ENCODE measurements around the gene CDCP1.

GRCh38 chr3:45087155-45087554 is 59.0 kb downstream of the CDCP1 start:
- TF ChIP-seq CTCF (IDR thresholded peaks at IDR 0.05; ENCODE audit: insufficient read depth, low read length) (no peak), GABPA (IDR thresholded peaks at IDR 0.05; ENCODE audit: low read depth) (no peak), REST (IDR thresholded peaks at IDR 0.05; ENCODE audit: insufficient replicate concordance, low read depth) (no peak), POLR2AphosphoS5 (IDR thresholded peaks at IDR 0.05; ENCODE audit: low read depth) (no peak)
